Measurements from ENCODE around the gene SMARCE1.
A peak's percentile ranks its signal among the peaks of the same experiment; 100 is the strongest.

The SMARCE1 gene

DNA sequence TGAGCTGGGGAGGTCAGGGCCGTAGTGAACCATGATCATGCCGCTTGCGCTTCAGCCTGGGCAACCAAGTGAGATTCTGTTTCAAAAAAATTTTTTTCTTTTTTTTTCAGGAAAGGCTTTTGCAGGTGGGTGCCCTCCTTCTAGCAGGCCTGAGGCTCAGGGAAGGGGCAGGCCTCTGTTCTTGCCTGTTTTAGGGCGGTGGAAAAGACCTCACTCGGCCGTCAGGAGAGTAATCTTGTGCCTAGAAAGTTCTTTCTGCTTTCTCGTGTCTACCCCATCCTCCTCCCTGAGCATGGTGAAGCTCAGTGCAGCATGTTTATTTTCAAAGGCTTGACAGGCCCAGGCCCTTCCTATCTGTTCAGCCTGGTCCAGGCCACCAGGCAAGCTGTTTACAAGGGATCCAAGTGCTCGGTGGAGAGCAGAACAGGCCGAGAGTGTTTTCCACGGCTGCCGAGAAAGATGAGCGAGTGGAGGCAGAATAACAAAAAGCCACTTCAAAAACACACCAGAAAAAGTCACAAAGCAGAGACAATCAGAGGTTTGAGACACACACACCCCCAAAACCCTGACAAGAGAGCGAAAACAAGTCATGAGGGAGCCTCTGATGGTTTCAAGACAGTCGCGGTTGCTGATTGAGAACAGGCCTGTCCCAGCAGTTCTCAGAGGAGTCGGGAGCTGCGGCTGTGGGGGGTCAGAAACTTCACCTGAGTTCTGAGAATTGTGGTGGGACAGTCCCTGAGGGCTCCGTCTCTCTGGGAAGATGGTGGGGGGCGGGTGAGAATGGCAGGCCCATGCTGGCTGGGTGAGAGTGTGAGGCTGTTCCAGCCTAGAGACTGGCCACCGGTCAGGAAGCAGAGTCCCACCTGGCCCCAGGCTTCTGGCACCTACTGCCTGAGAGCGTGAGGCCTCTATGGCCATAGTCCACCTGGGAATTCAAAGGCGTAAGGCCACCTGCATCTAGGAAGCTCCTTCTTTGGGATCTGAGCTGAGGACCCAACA lies 44.9 kb downstream of the SMARCE1 start:
- Histone ChIP-seq H2AK5ac (ENCODE audit: low read length, severe bottlenecking) (no peak overlapping the region), H2BK15ac (ENCODE audit: low read depth, poor library complexity, severe bottlenecking) (no peak overlapping the region), H3K4me2 (ENCODE audit: low read length, poor library complexity, severe bottlenecking) (no peak overlapping the region), H4K91ac (ENCODE audit: low read length) (peak overlapping the region; percentile 1), H3K9ac (ENCODE audit: low read length) (no peak overlapping the region), H3K14ac (ENCODE audit: low read length in 2 of 2) (peak overlapping the region in 1 of 2 experiments; percentile 36), H4K8ac (ENCODE audit: low read length) (peak overlapping the region; percentile 47), H3K79me1 (replicated peaks; ENCODE audit: low read length, poor library complexity, severe bottlenecking) (no peaks in the 10 kb centered on the region), H2AFZ (ENCODE audit: low read depth, low read length) (no peak overlapping the region), H3K9me3 (ENCODE audit: control insufficient read depth, low read length) (no peaks in the 10 kb centered on the region), H3K23ac (ENCODE audit: low read length in 2 of 2) (no peak overlapping the region), H3K27ac (ENCODE audit: low read length, poor library complexity, severe bottlenecking) (no peak overlapping the region), H3K4me1 (ENCODE audit: control insufficient read depth, insufficient read depth, low read depth, low read length) (no peaks in the 10 kb centered on the region), H3K4ac (ENCODE audit: low read depth in 1 of 2, low read length in 2 of 2) (peak overlapping the region in 1 of 2 experiments; percentile 40), H2BK5ac (ENCODE audit: low read depth, low read length, poor library complexity, severe bottlenecking) (no peak overlapping the region), H3K4me3 (ENCODE audit: insufficient read depth in 1 of 2, low read depth in 1 of 2, low read length in 2 of 2) (no peak overlapping the region), H2BK12ac (ENCODE audit: low read length in 2 of 2) (peak overlapping the region in 1 of 2 experiments; percentile 15), H3K27me3 (ENCODE audit: control insufficient read depth in 1 of 2, insufficient read depth in 1 of 2, low read length in 2 of 2) (peaks cover 0 to 15% of the 10 kb centered on the region in 2 experiments), H3K18ac (ENCODE audit: low read depth in 1 of 2, low read length in 2 of 2) (no peak overlapping the region), H3K36me3 (ENCODE audit: control insufficient read depth in 1 of 2, insufficient read depth in 2 of 2, low read depth in 1 of 2, low read length in 2 of 2) (no peaks in the 10 kb centered on the region), H2BK120ac (ENCODE audit: low read depth, low read length) (no peak overlapping the region)
- peak; percentile 56 for DNase-seq
- 64% methylated on average over 22 of the region's 22 CpGs for WGBS

DNA sequence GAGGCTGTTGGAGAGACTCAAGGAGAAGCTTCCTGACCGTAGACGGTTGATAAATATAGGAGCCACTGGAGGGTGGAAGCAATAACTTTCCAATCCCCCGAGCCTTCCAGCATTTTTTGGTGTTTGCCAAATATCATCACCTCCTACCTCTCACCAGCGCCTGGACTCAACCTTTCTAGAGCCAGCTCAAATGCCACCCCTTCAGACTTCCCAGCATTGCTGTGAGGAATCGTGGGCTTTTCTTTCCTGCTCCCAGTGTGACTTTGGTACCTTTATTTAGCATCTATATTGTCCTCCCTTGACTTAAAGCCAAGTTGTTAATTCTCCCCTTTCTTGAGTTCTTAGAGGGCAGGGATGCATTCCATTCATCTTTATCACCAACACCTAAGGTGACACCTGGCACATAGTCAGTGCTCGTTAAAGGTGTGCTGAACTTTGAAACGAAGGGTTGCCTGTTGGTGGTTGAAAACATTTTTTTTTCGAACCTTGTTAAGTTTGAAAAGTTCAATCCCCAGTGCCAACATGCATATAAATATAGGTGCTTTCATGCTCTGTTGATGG lies 47.1 kb downstream of the SMARCE1 start:
- H3K27ac ChIP-seq (ENCODE audit: low read length, poor library complexity, severe bottlenecking): no peak overlapping the region
- no peak overlapping the region for H2BK5ac ChIP-seq (ENCODE audit: low read depth, low read length, poor library complexity, severe bottlenecking)
- H3K36me3 ChIP-seq (ENCODE audit: control insufficient read depth in 1 of 2, insufficient read depth in 2 of 2, low read depth in 1 of 2, low read length in 2 of 2): no peaks in the 10 kb centered on the region
- H3K9me3 ChIP-seq (ENCODE audit: control insufficient read depth, low read length): no peaks in the 10 kb centered on the region
- H4K91ac ChIP-seq (ENCODE audit: low read length): no peak overlapping the region
- peaks cover 0 to 15% of the 10 kb centered on the region in 2 experiments for H3K27me3 ChIP-seq (ENCODE audit: control insufficient read depth in 1 of 2, insufficient read depth in 1 of 2, low read length in 2 of 2)
- no peak for DNase-seq
- H3K4ac ChIP-seq (ENCODE audit: low read depth in 1 of 2, low read length in 2 of 2): no peak overlapping the region
- H2AFZ ChIP-seq (ENCODE audit: low read depth, low read length): no peak overlapping the region
- no peak overlapping the region for H2BK120ac ChIP-seq (ENCODE audit: low read depth, low read length)
- no peak overlapping the region for H3K4me3 ChIP-seq (ENCODE audit: insufficient read depth in 1 of 2, low read depth in 1 of 2, low read length in 2 of 2)
- no peak overlapping the region for H2AK5ac ChIP-seq (ENCODE audit: low read length, severe bottlenecking)
- no peak overlapping the region for H3K4me2 ChIP-seq (ENCODE audit: low read length, poor library complexity, severe bottlenecking)
- no peak overlapping the region for H3K18ac ChIP-seq (ENCODE audit: low read depth in 1 of 2, low read length in 2 of 2)
- no peak overlapping the region for H4K8ac ChIP-seq (ENCODE audit: low read length)
- H3K23ac ChIP-seq (ENCODE audit: low read length in 2 of 2): no peak overlapping the region
- H3K14ac ChIP-seq (ENCODE audit: low read length in 2 of 2): no peak overlapping the region
- H2BK12ac ChIP-seq (ENCODE audit: low read length in 2 of 2): no peak overlapping the region
- H2BK15ac ChIP-seq (ENCODE audit: low read depth, poor library complexity, severe bottlenecking): no peak overlapping the region
- WGBS: 75% methylated on average over 8 of the region's 8 CpGs
- H3K79me1 ChIP-seq (replicated peaks; ENCODE audit: low read length, poor library complexity, severe bottlenecking): no peaks in the 10 kb centered on the region
- no peak overlapping the region for H3K9ac ChIP-seq (ENCODE audit: low read length)
- no peaks in the 10 kb centered on the region for H3K4me1 ChIP-seq (ENCODE audit: control insufficient read depth, insufficient read depth, low read depth, low read length)

DNA sequence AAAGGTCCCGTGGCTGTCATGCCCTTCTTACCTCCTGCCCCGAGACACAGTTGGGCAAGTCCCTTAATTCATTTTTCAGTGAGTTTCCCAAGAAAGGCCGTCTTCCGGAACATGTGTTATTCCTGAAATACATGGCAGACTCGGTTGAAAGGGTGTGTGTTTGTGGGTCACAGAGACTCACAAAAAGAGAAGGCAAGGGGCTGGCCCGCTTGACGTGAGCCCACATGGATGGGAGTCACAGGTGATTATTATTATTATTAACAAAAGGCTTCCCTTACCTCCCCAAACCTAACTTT lies 48.2 kb downstream of the SMARCE1 start:
- Histone ChIP-seq H2BK12ac (ENCODE audit: low read length in 2 of 2) (no peak overlapping the region), H3K9me3 (ENCODE audit: control insufficient read depth, low read length) (no peaks in the 10 kb centered on the region), H3K79me1 (replicated peaks; ENCODE audit: low read length, poor library complexity, severe bottlenecking) (no peaks in the 10 kb centered on the region), H3K4ac (ENCODE audit: low read depth in 1 of 2, low read length in 2 of 2) (no peak overlapping the region), H3K14ac (ENCODE audit: low read length in 2 of 2) (no peak overlapping the region), H4K91ac (ENCODE audit: low read length) (no peak overlapping the region), H3K4me1 (ENCODE audit: control insufficient read depth, insufficient read depth, low read depth, low read length) (no peaks in the 10 kb centered on the region), H4K8ac (ENCODE audit: low read length) (no peak overlapping the region), H3K4me3 (ENCODE audit: insufficient read depth in 1 of 2, low read depth in 1 of 2, low read length in 2 of 2) (no peak overlapping the region), H3K36me3 (ENCODE audit: control insufficient read depth in 1 of 2, insufficient read depth in 2 of 2, low read depth in 1 of 2, low read length in 2 of 2) (no peaks in the 10 kb centered on the region), H3K9ac (ENCODE audit: low read length) (no peak overlapping the region), H2BK5ac (ENCODE audit: low read depth, low read length, poor library complexity, severe bottlenecking) (no peak overlapping the region), H3K4me2 (ENCODE audit: low read length, poor library complexity, severe bottlenecking) (no peak overlapping the region), H2AK5ac (ENCODE audit: low read length, severe bottlenecking) (no peak overlapping the region), H2BK120ac (ENCODE audit: low read depth, low read length) (no peak overlapping the region), H2AFZ (ENCODE audit: low read depth, low read length) (no peak overlapping the region), H3K27me3 (ENCODE audit: control insufficient read depth in 1 of 2, insufficient read depth in 1 of 2, low read length in 2 of 2) (peaks cover 0 to 9% of the 10 kb centered on the region in 2 experiments), H3K27ac (ENCODE audit: low read length, poor library complexity, severe bottlenecking) (no peak overlapping the region), H3K18ac (ENCODE audit: low read depth in 1 of 2, low read length in 2 of 2) (no peak overlapping the region), H3K23ac (ENCODE audit: low read length in 2 of 2) (no peak overlapping the region), H2BK15ac (ENCODE audit: low read depth, poor library complexity, severe bottlenecking) (no peak overlapping the region)
- 92% methylated on average over 5 of the region's 7 CpGs for WGBS
- DNase-seq: no peak

DNA sequence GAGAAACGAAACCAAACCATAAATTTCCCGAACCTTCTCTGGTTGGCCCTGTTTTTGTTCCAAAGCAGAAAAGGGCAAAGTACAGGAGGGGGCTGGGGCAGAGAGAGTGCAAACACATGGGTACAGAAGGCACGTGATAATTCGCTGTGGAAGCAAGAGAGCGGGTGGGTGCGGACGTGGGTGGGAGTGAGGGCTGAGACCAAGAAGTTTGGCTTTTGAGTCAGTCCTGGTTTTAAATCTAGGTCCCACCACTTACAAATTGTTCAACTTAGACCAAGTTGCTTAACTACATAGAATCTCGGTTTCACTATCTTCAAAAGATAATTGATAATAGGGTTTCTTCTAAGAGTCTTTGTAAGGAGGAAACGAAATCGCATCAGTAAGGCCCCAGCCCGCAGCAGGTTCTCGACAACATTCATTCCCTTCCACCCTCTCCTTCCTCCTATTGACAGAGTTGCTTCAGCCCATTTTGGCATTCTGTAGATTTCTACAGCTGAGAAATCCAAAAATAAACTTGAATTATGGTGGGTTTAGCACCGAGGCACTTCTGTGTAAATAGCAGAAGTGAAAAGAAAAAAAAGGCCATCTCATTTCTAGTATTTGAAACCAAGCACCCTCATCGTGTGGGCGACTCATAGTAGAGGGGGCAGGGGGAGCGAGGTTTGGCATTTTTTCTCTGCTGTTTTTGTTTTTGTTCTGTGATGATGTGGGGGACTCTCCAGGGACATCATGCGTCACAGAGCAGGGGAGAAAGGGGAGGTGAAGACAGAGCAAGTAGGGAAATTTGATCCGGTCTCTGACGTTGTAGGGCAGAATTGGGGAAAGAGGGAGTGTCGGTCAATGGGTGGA lies 48.8 kb downstream of the SMARCE1 start:
- Histone ChIP-seq H3K79me1 (replicated peaks; ENCODE audit: low read length, poor library complexity, severe bottlenecking) (no peaks in the 10 kb centered on the region), H3K14ac (ENCODE audit: low read length in 2 of 2) (no peak overlapping the region), H3K18ac (ENCODE audit: low read depth in 1 of 2, low read length in 2 of 2) (no peak overlapping the region), H3K9ac (ENCODE audit: low read length) (peak overlapping the region; percentile 36), H3K4me3 (ENCODE audit: insufficient read depth in 1 of 2, low read depth in 1 of 2, low read length in 2 of 2) (no peak overlapping the region), H3K4ac (ENCODE audit: low read depth in 1 of 2, low read length in 2 of 2) (no peak overlapping the region), H3K36me3 (ENCODE audit: control insufficient read depth in 1 of 2, insufficient read depth in 2 of 2, low read depth in 1 of 2, low read length in 2 of 2) (no peaks in the 10 kb centered on the region), H2AK5ac (ENCODE audit: low read length, severe bottlenecking) (no peak overlapping the region), H3K27me3 (ENCODE audit: control insufficient read depth in 1 of 2, insufficient read depth in 1 of 2, low read length in 2 of 2) (peaks cover 0 to 4% of the 10 kb centered on the region in 2 experiments), H3K27ac (ENCODE audit: low read length, poor library complexity, severe bottlenecking) (no peak overlapping the region), H4K91ac (ENCODE audit: low read length) (no peak overlapping the region), H3K9me3 (ENCODE audit: control insufficient read depth, low read length) (no peaks in the 10 kb centered on the region), H3K4me2 (ENCODE audit: low read length, poor library complexity, severe bottlenecking) (no peak overlapping the region), H2AFZ (ENCODE audit: low read depth, low read length) (no peak overlapping the region), H3K23ac (ENCODE audit: low read length in 2 of 2) (no peak overlapping the region), H4K8ac (ENCODE audit: low read length) (no peak overlapping the region), H2BK12ac (ENCODE audit: low read length in 2 of 2) (no peak overlapping the region), H2BK15ac (ENCODE audit: low read depth, poor library complexity, severe bottlenecking) (no peak overlapping the region), H3K4me1 (ENCODE audit: control insufficient read depth, insufficient read depth, low read depth, low read length) (no peaks in the 10 kb centered on the region), H2BK120ac (ENCODE audit: low read depth, low read length) (no peak overlapping the region), H2BK5ac (ENCODE audit: low read depth, low read length, poor library complexity, severe bottlenecking) (no peak overlapping the region)
- DNase-seq: no peak
- WGBS: 91% methylated on average over 19 of the region's 20 CpGs

Data from mesenchymal stem cell (in vitro differentiated cells and primary cell).